Endothelial cell (in vitro differentiated cells): ENCODE results near the gene NRTN. TPM values are rescaled to one million over a fixed set of nuclear protein-coding genes. Genes with fewer than 3 reads are reported as not detected.

Experiments used
- DNase-seq: peaks from one replicate; pipeline ENCODE4 v3.0.0; 2021; ENCODE audit warnings: low spot score
- H3K27ac Mint-ChIP-seq: one replicate; pipeline ENCODE4 v1.8.0; 2021; ENCODE audit warnings: mixed read lengths, inconsistent platforms; ENCODE audit not compliant: unreplicated experiment
- H3K27me3 Mint-ChIP-seq: one replicate; pipeline ENCODE4 v1.8.0; 2021; ENCODE audit warnings: mild to moderate bottlenecking, moderate library complexity, mixed read lengths, inconsistent platforms; ENCODE audit not compliant: unreplicated experiment
- H3K36me3 Mint-ChIP-seq: one replicate; pipeline ENCODE4 v1.8.0; 2021; ENCODE audit warnings: mild to moderate bottlenecking, low read depth, mixed read lengths, inconsistent platforms; ENCODE audit not compliant: unreplicated experiment
- H3K4me1 Mint-ChIP-seq: one replicate; pipeline ENCODE4 v1.8.0; 2021; ENCODE audit warnings: mild to moderate bottlenecking, mixed read lengths, inconsistent platforms; ENCODE audit not compliant: unreplicated experiment
- H3K4me3 Mint-ChIP-seq: one replicate; pipeline ENCODE4 v1.8.0; 2021; ENCODE audit warnings: mild to moderate bottlenecking, mixed read lengths, inconsistent platforms; ENCODE audit not compliant: unreplicated experiment
- H3K9me3 Mint-ChIP-seq: one replicate; pipeline ENCODE4 v1.8.0; 2021; ENCODE audit warnings: mixed read lengths, inconsistent platforms; ENCODE audit not compliant: unreplicated experiment
- total RNA-seq: library from RNA; stranded (reverse); fragmentation: NEBNext Ultra II Directional; extraction: Animal tissue kit (Norgen Biotek cat#: 25700); gene quantifications from one replicate; pipeline ENCODE4 v1.2.1, GENCODE V29; 2021; ENCODE audit not compliant: unreplicated experiment
- TF ChIP-seq, protein P1 (sequence below): fragments of 200-600 bp; sonication (generic); IDR thresholded peaks from one replicate; pipeline ENCODE4 v1.5.0; 2021; ENCODE audit warnings: antibody characterized with exemption; ENCODE audit not compliant: unreplicated experiment

The NRTN gene
- total RNA-seq, 1 donor from 2014 or later = 0.56 TPM

DNA sequence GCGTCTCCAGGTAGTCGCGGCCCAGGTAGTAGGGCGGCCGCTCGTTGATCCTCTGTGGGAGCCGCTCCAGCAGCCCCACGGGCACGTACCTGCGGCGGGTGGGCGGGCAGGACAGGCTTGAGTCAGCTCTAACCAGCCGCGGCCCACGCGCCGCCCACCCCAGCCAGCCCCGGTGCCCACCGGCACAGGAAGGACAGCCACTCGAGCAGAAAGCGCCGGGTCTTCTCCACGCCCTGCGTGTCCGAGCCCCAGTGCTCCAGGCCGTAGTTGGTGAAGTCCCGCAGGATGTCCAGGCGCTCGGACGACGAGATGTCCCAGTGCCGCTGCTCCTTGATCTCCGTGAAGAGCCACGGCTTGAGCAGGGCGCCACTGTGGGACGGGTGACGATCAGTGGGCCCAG, 19.4 kb upstream of the NRTN start:
- peaks cover 16% of the 10 kb centered on the region for H3K36me3 Mint-ChIP-seq
- no peak overlapping the region for H3K4me3 Mint-ChIP-seq
- peaks cover 4% of the 10 kb centered on the region for H3K4me1 Mint-ChIP-seq
- no peaks in the 10 kb centered on the region for H3K9me3 Mint-ChIP-seq
- no peak for DNase-seq
- peaks cover 11% of the 10 kb centered on the region for H3K27me3 Mint-ChIP-seq
- TF ChIP-seq, protein P1, sequence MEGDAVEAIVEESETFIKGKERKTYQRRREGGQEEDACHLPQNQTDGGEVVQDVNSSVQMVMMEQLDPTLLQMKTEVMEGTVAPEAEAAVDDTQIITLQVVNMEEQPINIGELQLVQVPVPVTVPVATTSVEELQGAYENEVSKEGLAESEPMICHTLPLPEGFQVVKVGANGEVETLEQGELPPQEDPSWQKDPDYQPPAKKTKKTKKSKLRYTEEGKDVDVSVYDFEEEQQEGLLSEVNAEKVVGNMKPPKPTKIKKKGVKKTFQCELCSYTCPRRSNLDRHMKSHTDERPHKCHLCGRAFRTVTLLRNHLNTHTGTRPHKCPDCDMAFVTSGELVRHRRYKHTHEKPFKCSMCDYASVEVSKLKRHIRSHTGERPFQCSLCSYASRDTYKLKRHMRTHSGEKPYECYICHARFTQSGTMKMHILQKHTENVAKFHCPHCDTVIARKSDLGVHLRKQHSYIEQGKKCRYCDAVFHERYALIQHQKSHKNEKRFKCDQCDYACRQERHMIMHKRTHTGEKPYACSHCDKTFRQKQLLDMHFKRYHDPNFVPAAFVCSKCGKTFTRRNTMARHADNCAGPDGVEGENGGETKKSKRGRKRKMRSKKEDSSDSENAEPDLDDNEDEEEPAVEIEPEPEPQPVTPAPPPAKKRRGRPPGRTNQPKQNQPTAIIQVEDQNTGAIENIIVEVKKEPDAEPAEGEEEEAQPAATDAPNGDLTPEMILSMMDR = no peak
- H3K27ac Mint-ChIP-seq = no peak overlapping the region

DNA sequence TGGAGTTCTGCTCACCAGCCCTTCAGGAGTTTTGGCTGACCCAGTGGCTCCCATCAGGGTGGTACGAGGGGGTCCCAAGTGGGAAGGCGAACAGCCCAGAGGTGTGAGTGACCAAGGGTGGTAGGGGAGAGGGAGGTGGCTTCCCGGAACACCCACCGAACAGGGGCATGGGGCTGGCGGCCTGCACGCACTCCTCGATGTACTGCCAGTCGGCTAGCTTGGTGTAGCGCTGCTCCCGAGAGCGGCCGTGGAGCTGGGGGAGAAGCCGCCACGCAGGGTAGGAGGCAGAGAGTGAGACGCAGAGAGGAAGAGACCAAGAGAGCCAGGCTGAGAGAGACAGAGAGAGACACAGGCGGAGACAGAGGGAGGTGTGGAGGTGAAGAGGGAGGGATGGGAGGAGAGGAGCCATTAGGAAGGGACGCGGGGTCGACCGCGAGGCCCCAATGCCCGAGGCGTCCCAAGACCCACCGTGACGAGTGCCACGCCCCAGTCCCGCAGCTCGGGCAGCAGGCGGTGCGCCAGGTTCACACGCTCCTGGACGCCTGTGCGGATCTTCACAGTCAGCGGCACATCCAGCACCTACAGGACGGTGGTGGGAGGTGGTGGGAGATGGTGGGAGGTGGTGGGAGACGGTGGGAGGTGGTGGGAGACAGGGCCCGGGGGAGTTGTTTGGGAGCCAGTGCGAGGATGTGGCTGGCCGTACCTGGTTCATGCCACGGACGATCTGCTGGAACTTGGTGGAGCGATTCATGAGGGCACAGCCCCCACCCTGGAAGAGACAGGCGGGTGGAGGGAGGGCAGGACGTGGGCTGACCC, 18.1 kb upstream of the NRTN start:
- Mint-ChIP-seq H3K36me3 (peaks cover 17% of the 10 kb centered on the region), H3K4me1 (peaks cover 11% of the 10 kb centered on the region), H3K4me3 (no peak overlapping the region), H3K27ac (no peak overlapping the region), H3K27me3 (peaks cover 14% of the 10 kb centered on the region), H3K9me3 (no peaks in the 10 kb centered on the region)
- DNase-seq = no peak
- TF ChIP-seq, protein P1 = no peak

DNA sequence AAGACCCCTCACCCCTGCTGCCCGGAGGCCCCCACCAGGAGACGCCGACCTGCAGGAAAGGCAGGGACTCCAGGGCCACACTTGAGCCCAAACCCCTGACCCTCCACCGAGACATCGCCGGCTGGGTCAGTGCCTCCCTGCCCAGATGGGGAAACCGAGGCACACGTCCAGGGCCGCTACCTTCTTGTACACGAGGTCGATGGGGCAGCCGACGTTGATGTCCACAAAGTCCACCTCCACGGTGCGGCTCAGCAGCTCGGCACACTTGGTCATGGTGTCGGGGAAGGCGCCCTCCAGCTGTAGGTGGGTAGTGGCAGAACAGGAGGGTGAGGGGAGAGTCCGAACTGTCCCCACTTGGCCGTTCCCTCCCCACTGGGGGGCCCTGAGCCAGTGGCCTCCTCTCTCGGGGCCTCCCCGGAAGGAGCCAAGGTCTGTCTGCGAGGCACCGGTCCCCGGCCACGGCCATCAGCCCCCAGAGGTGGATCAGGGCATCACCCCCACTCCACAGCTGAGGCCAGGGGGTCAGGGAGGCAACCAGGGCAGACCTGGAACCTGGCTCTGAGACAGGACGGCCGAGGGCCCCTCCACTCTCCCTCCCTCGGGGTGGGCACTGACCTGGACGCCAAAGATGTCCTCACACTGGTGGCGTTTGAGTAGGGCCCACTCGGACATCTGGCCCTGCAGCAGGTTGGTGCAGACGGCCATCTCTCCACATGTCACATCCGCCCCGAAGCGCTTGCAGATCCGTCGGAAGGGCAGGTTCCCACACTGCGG, 17.3 kb upstream of the NRTN start:
- TF ChIP-seq, protein P1 = no peak
- Mint-ChIP-seq H3K4me3 (no peak overlapping the region), H3K36me3 (peaks cover 17% of the 10 kb centered on the region), H3K27me3 (peaks cover 14% of the 10 kb centered on the region), H3K4me1 (peaks cover 11% of the 10 kb centered on the region), H3K9me3 (no peaks in the 10 kb centered on the region), H3K27ac (no peak overlapping the region)
- no peak for DNase-seq

DNA sequence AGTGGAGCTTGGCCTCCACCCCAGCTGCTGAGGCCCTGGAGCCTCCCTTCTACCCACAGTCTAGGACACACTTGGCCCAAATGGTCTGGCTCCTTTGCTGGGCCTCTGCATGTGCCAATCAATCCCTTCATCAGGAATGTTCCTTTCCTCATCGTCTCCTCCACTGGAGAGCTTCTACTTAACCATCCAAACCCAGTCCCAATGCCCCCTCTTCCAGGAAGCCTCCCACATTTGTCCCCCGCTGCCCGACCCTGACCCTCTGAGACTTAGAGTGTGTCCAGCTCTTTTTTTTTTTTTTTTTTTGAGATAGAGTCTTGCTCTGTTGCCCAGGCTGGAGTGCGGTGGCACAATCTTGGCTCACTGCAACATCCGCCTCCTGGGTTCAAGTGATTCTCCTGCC, 16.4 kb upstream of the NRTN start:
- H3K27me3 Mint-ChIP-seq = peaks cover 14% of the 10 kb centered on the region
- no peaks in the 10 kb centered on the region for H3K9me3 Mint-ChIP-seq
- H3K36me3 Mint-ChIP-seq = peaks cover 17% of the 10 kb centered on the region
- TF ChIP-seq, protein P1 = no peak
- peaks cover 11% of the 10 kb centered on the region for H3K4me1 Mint-ChIP-seq
- DNase-seq = no peak
- H3K27ac Mint-ChIP-seq = no peak overlapping the region
- peak overlapping the region; percentile 57 for H3K4me3 Mint-ChIP-seq

DNA sequence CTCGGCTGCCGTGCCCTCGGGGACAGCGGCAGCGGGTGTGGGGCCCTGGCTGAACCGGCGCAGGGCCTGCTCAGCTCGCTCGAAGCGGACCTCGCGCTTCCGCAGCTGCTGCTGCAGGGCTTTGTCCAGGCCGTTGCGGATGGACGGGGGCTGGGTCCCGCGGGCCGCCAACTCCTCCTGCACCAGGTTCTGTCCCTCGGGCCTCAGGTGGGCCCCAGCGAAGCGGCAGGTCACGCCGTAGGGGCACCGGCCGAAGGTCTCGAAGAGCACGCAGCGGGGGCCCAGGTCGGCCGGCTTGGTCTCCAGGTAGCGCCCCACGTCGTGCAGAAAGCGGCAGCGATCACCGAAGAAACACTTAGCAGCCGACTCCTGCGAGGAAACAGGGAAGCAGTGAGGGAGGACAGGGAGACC, 15.5 kb upstream of the NRTN start:
- no peak overlapping the region for H3K27ac Mint-ChIP-seq
- H3K4me3 Mint-ChIP-seq = peak overlapping the region; percentile 42
- TF ChIP-seq, protein P1 = no peak
- no peaks in the 10 kb centered on the region for H3K9me3 Mint-ChIP-seq
- DNase-seq = no peak
- peaks cover 14% of the 10 kb centered on the region for H3K27me3 Mint-ChIP-seq
- H3K4me1 Mint-ChIP-seq = peaks cover 11% of the 10 kb centered on the region
- H3K36me3 Mint-ChIP-seq = peaks cover 17% of the 10 kb centered on the region
